Measurements from ENCODE around the gene ZNF544.
A peak's percentile ranks its signal among the peaks of the same experiment; 100 is the strongest.

ZNF544 gene

GRCh38 chr19:58305932-58306323, 77.2 kb downstream of the ZNF544 start:
- no peak for DNase-seq

- no peak for DNase-seq
These were observed 79.0 kb downstream of the ZNF544 start for GRCh38 chr19:58307736-58308135.

GRCh38 chr19:58310685-58311084, 82.0 kb downstream of the ZNF544 start:
- DNase-seq: peak; percentile 17

GRCh38 chr19:58311345-58311865, 82.7 kb downstream of the ZNF544 start:
- no peak for DNase-seq
